HepG2 (cell line): ENCODE data around the gene CSNK1G1. TPM values are rescaled to one million over a fixed set of nuclear protein-coding genes. Genes with fewer than 3 reads are reported as not detected.
A peak's percentile ranks its signal among the peaks of the same experiment; 100 is the strongest.

ENCODE experiments used
- ARNT2 ChIP-seq: sonication (generic); formaldehyde crosslinking; IDR thresholded peaks from 2 replicates; pipeline ENCODE4 v1.8.0; 2022; ENCODE audit warnings: mild to moderate bottlenecking, low read depth, missing genetic modification reagents, moderate library complexity
- ATF7-NPFF ChIP-seq: sonication (generic); formaldehyde crosslinking; IDR thresholded peaks from 2 replicates; pipeline ENCODE4 v1.8.1; 2023; ENCODE audit warnings: mild to moderate bottlenecking, low read depth, missing genetic modification reagents, moderate library complexity
- DR1 ChIP-seq: sonication (generic); formaldehyde crosslinking; IDR thresholded peaks from 2 replicates; pipeline ENCODE4 v1.8.0; 2021; ENCODE audit warnings: mild to moderate bottlenecking, missing genetic modification reagents, inconsistent platforms
- HHEX ChIP-seq: IDR thresholded peaks from 2 replicates; pipeline ENCODE4 v1.6.1; 2016; ENCODE audit warnings: control low read depth
- KMT2B ChIP-seq: IDR thresholded peaks from 2 replicates; pipeline ENCODE4 v1.6.1; 2016; ENCODE audit warnings: missing genetic modification reagents, missing compliant biosample characterization
- NFKB2 ChIP-seq: sonication (generic); formaldehyde crosslinking; IDR thresholded peaks from 2 replicates; pipeline ENCODE4 v1.4.0; 2020; ENCODE audit warnings: missing genetic modification reagents, borderline replicate concordance
- NR2F6 ChIP-seq, 2 experiments: IDR thresholded peaks; 2 replicates each; pipeline ENCODE4 v1.6.1; 2016; ENCODE audit warnings: antibody characterized with exemption in 1 of 2, mild to moderate bottlenecking in 1 of 2
- PHF21A ChIP-seq: sonication (generic); formaldehyde crosslinking; IDR thresholded peaks from 2 replicates; pipeline ENCODE4 v1.5.0; 2020; ENCODE audit warnings: mild to moderate bottlenecking, missing genetic modification reagents
- REPIN1 ChIP-seq: sonication (generic); formaldehyde crosslinking; IDR thresholded peaks from 2 replicates; pipeline ENCODE4 v1.8.0; 2022; ENCODE audit warnings: missing genetic modification reagents, low read depth, mild to moderate bottlenecking, borderline replicate concordance
- TP53 ChIP-seq: sonication (generic); formaldehyde crosslinking; conservative IDR thresholded peaks from 2 replicates; pipeline ENCODE4 v1.4.0; 2020; ENCODE audit warnings: missing genetic modification reagents
- ZNF547 ChIP-seq: sonication (generic); formaldehyde crosslinking; IDR thresholded peaks from 2 replicates; pipeline ENCODE4 v1.5.1; 2020; ENCODE audit warnings: mild to moderate bottlenecking, missing genetic modification reagents
- ZNF792 ChIP-seq: IDR thresholded peaks from 2 replicates; pipeline ENCODE4 v1.6.1; 2016
- polyA plus RNA-seq, 8 experiments: library from polyadenylated mRNA; depleted of rRNA in 3 of 8; stranded (reverse) in 7 of 8; unstranded in 1 of 8; fragments of >200 nt; fragmentation: Illumina TruSeq in 4 of 8; extraction: Trizol in 4 of 8; gene quantifications; 2 replicates each; pipeline versions ENCODE4 v1.2.1 to v1.2.3, GENCODE V29; 2011 to 2016; ENCODE audit warnings: low read depth in 4 of 8, missing spikeins in 1 of 8, mixed read lengths in 1 of 8; ENCODE audit not compliant: insufficient read depth in 1 of 8
- total RNA-seq, 5 experiments: library from RNA; depleted of rRNA; stranded (reverse); fragments of >200 nt; fragmentation: Illumina TruSeq; extraction: Trizol; gene quantifications; 2 replicates each; pipeline ENCODE4 v1.2.3, GENCODE V29; 2016; ENCODE audit warnings: low read depth in 1 of 5
- TF ChIP-seq, protein P1 (sequence below), 2 experiments: fragments of 450-650 bp in 1 of 2; sonication (generic) in 1 of 2; formaldehyde crosslinking in 1 of 2; IDR thresholded peaks; 2 replicates each; pipeline versions ENCODE4 v1.6.1 to v1.8.0; 2016 to 2022; ENCODE audit warnings: antibody characterized with exemption in 1 of 2, mild to moderate bottlenecking in 1 of 2, missing genetic modification reagents in 1 of 2
- TF ChIP-seq, protein P2 (sequence below): sonication (generic); formaldehyde crosslinking; IDR thresholded peaks from 2 replicates; pipeline ENCODE4 v1.9.0; 2021; ENCODE audit warnings: missing genetic modification reagents, borderline replicate concordance
- TF ChIP-seq, protein P3 (sequence below): sonication (generic); formaldehyde crosslinking; IDR thresholded peaks from 2 replicates; pipeline ENCODE4 v1.8.0; 2022; ENCODE audit warnings: mild to moderate bottlenecking, missing genetic modification reagents

Gene CSNK1G1
- total and polyA plus RNA-seq, 2 of the 13 experiments (the other 11 are each of a cell fraction or from before 2014, with no cell fraction given) = 8.5 to 12.6 TPM

DNA sequence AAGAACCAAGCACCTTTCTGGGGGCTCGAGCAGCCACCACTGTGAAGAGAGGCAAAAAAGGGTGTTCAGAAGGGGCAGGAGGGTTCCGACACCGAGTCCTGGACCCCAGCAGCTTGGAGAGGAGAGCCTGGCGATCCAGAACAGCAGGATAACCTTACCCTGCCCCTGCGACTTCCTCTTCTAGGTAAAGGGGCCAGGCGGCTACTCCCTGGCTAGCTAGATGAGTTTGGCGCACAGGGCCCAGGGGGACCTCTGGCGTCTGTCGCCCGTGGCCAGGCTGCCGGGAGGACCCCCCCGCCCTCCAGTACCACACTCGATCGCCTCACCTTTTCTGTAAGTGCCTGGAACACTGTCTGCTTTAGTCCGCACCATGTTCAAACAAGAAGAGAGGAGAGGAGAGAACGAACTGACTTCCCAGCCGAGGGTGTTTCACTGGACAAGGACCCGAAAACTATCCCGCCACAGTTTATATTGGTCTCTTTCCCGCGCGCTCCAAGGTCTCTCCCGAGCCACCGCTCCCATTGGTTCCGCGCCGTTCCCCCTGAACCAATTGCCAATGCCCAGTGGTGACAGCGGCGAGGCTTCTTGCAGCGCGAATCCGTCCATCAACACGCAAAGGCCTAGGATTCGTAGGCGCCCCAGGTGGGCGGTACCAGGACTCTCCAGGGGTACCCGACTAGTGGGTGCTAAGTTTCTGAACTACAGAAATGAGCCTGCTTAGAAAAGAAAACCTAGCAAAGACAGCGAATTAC, 25.2 kb upstream of the CSNK1G1 start, which contains the start of gene PCLAF (continued):
- TF ChIP-seq TP53 (CRISPR knock-in tag) (no peak), ARNT2 (0 out of 2 replicates have a peak, but pooled peaks have one; percentile 65), NR2F6 (IDR thresholded peaks at IDR 0.05) (no peak), NR2F6 (CRISPR knock-in tag; IDR thresholded peaks at IDR 0.05) (no peak), HHEX (no peak), ZNF792 (CRISPR knock-in tag) (0 out of 2 replicates have a peak, but pooled peaks have one; percentile 47), PHF21A (CRISPR knock-in tag) (peak; percentile 60; the same call in 1 of the 2 replicates), KMT2B (CRISPR knock-in tag) (peak; percentile 75), NFKB2 (CRISPR knock-in tag) (0 out of 2 replicates have a peak, but pooled peaks have one; percentile 47), REPIN1 (CRISPR knock-in tag) (peak; percentile 69; the same call in 1 of the 2 replicates), ATF7-NPFF (CRISPR knock-in tag) (peak; percentile 24; the same call in 1 of the 2 replicates), DR1 (CRISPR knock-in tag) (peak; percentile 62; the same call in 1 of the 2 replicates), ZNF547 (CRISPR knock-in tag) (0 out of 2 replicates have a peak, but pooled peaks have one; percentile 74)
- TF ChIP-seq, protein P1, sequence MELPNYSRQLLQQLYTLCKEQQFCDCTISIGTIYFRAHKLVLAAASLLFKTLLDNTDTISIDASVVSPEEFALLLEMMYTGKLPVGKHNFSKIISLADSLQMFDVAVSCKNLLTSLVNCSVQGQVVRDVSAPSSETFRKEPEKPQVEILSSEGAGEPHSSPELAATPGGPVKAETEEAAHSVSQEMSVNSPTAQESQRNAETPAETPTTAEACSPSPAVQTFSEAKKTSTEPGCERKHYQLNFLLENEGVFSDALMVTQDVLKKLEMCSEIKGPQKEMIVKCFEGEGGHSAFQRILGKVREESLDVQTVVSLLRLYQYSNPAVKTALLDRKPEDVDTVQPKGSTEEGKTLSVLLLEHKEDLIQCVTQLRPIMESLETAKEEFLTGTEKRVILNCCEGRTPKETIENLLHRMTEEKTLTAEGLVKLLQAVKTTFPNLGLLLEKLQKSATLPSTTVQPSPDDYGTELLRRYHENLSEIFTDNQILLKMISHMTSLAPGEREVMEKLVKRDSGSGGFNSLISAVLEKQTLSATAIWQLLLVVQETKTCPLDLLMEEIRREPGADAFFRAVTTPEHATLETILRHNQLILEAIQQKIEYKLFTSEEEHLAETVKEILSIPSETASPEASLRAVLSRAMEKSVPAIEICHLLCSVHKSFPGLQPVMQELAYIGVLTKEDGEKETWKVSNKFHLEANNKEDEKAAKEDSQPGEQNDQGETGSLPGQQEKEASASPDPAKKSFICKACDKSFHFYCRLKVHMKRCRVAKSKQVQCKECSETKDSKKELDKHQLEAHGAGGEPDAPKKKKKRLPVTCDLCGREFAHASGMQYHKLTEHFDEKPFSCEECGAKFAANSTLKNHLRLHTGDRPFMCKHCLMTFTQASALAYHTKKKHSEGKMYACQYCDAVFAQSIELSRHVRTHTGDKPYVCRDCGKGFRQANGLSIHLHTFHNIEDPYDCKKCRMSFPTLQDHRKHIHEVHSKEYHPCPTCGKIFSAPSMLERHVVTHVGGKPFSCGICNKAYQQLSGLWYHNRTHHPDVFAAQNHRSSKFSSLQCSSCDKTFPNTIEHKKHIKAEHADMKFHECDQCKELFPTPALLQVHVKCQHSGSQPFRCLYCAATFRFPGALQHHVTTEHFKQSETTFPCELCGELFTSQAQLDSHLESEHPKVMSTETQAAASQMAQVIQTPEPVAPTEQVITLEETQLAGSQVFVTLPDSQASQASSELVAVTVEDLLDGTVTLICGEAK (IDR thresholded peaks at IDR 0.05) = no peak
- TF ChIP-seq, protein P1 (CRISPR knock-in tag; IDR thresholded peaks at IDR 0.05) = no peak
- TF ChIP-seq, protein P2, sequence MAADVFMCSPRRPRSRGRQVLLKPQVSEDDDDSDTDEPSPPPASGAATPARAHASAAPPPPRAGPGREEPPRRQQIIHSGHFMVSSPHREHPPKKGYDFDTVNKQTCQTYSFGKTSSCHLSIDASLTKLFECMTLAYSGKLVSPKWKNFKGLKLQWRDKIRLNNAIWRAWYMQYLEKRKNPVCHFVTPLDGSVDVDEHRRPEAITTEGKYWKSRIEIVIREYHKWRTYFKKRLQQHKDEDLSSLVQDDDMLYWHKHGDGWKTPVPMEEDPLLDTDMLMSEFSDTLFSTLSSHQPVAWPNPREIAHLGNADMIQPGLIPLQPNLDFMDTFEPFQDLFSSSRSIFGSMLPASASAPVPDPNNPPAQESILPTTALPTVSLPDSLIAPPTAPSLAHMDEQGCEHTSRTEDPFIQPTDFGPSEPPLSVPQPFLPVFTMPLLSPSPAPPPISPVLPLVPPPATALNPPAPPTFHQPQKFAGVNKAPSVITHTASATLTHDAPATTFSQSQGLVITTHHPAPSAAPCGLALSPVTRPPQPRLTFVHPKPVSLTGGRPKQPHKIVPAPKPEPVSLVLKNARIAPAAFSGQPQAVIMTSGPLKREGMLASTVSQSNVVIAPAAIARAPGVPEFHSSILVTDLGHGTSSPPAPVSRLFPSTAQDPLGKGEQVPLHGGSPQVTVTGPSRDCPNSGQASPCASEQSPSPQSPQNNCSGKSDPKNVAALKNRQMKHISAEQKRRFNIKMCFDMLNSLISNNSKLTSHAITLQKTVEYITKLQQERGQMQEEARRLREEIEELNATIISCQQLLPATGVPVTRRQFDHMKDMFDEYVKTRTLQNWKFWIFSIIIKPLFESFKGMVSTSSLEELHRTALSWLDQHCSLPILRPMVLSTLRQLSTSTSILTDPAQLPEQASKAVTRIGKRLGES (CRISPR knock-in tag) = no peak
- TF ChIP-seq, protein P3, sequence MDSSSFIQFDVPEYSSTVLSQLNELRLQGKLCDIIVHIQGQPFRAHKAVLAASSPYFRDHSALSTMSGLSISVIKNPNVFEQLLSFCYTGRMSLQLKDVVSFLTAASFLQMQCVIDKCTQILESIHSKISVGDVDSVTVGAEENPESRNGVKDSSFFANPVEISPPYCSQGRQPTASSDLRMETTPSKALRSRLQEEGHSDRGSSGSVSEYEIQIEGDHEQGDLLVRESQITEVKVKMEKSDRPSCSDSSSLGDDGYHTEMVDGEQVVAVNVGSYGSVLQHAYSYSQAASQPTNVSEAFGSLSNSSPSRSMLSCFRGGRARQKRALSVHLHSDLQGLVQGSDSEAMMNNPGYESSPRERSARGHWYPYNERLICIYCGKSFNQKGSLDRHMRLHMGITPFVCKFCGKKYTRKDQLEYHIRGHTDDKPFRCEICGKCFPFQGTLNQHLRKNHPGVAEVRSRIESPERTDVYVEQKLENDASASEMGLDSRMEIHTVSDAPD (CRISPR knock-in tag) = 0 out of 2 replicates have a peak, but pooled peaks have one; percentile 28
